Progenitor cell of endocrine pancreas (in vitro differentiated cells): ENCODE results near the gene TMEM169. TPM values are rescaled to one million over a fixed set of nuclear protein-coding genes. Genes with fewer than 3 reads are reported as not detected.
A peak's percentile ranks its signal among the peaks of the same experiment; 100 is the strongest.

Experiments used
- DNase-seq: peaks from one replicate; pipeline ENCODE4 v3.0.0; 2021; ENCODE audit warnings: low spot score; ENCODE audit not compliant: unreplicated experiment
- H3K27ac Mint-ChIP-seq: 2 replicates; pipeline ENCODE4 v1.8.0; 2021; ENCODE audit warnings: mild to moderate bottlenecking, moderate library complexity, mixed read lengths
- H3K27me3 Mint-ChIP-seq: 2 replicates; pipeline ENCODE4 v1.8.0; 2021; ENCODE audit warnings: mixed read lengths
- H3K36me3 Mint-ChIP-seq: 2 replicates; pipeline ENCODE4 v1.8.0; 2022; ENCODE audit warnings: mixed read lengths; ENCODE audit not compliant: insufficient read depth
- H3K4me1 Mint-ChIP-seq: 2 replicates; pipeline ENCODE4 v1.8.0; 2021; ENCODE audit warnings: low read depth, mixed read lengths
- H3K4me3 Mint-ChIP-seq: 2 replicates; pipeline ENCODE4 v1.8.0; 2021; ENCODE audit warnings: low read depth, mild to moderate bottlenecking, moderate library complexity, mixed read lengths
- H3K9me3 Mint-ChIP-seq: 2 replicates; pipeline ENCODE4 v1.8.0; 2021; ENCODE audit warnings: low read depth, mixed read lengths
- total RNA-seq: library from RNA; stranded (reverse); gene quantifications from 2 replicates; pipeline ENCODE4 v1.2.1, GENCODE V29; 2021
- TF ChIP-seq, protein P1 (sequence below): fragments of 200-600 bp; sonication (generic); IDR thresholded peaks from one replicate; pipeline ENCODE4 v1.5.0; 2021; ENCODE audit warnings: antibody characterized with exemption, mild to moderate bottlenecking; ENCODE audit not compliant: unreplicated experiment

TMEM169 gene
- total RNA-seq, 1 donor from 2014 or later: 3.6 TPM

DNA sequence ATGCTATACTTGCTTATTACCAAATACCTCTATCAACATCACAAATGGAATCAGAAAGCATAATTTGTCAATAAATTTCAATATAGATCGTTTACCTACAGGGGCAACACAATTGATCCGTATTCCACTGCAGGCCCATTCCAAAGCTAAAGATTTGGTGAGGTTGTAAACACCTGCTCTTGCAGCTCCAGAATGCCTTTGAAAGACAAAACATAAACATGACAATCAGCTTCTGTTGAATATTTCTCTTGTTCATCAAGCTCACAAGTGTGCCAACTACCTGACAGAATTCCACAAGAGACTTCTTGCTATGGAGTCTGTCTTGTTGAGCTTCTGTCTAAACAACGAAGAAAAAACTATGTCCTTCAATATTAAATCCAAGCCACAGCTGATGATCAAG lies 30.4 kb upstream of the TMEM169 start:
- H3K36me3 Mint-ChIP-seq: peaks cover 9% of the 10 kb centered on the region
- no peaks in the 10 kb centered on the region for H3K27me3 Mint-ChIP-seq
- TF ChIP-seq, protein P1, sequence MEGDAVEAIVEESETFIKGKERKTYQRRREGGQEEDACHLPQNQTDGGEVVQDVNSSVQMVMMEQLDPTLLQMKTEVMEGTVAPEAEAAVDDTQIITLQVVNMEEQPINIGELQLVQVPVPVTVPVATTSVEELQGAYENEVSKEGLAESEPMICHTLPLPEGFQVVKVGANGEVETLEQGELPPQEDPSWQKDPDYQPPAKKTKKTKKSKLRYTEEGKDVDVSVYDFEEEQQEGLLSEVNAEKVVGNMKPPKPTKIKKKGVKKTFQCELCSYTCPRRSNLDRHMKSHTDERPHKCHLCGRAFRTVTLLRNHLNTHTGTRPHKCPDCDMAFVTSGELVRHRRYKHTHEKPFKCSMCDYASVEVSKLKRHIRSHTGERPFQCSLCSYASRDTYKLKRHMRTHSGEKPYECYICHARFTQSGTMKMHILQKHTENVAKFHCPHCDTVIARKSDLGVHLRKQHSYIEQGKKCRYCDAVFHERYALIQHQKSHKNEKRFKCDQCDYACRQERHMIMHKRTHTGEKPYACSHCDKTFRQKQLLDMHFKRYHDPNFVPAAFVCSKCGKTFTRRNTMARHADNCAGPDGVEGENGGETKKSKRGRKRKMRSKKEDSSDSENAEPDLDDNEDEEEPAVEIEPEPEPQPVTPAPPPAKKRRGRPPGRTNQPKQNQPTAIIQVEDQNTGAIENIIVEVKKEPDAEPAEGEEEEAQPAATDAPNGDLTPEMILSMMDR: no peak
- no peak overlapping the region for H3K4me3 Mint-ChIP-seq
- no peaks in the 10 kb centered on the region for H3K4me1 Mint-ChIP-seq
- DNase-seq: no peak
- no peaks in the 10 kb centered on the region for H3K9me3 Mint-ChIP-seq
- H3K27ac Mint-ChIP-seq: no peak overlapping the region

DNA sequence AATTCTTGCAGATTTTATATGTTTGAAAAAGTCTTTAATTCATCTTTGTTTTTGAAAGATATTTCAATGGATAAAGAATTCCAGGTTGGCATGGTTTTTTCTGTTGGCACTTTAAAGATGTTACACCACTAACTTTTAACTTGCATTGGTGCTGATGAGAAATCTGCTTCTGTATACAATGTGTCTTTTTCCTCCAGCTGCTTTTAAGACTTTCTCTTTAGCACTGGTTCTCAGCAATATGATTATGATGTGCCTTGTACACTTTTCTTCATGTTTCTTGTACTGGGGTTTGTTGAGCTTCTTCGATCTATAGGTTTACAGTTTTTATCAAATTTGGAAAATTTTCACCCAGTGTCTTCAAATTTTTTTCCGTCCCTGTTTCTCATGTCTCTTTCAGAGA lies 29.3 kb upstream of the TMEM169 start:
- H3K4me1 Mint-ChIP-seq: peaks cover 1% of the 10 kb centered on the region
- H3K4me3 Mint-ChIP-seq: no peak overlapping the region
- H3K9me3 Mint-ChIP-seq: no peaks in the 10 kb centered on the region
- H3K27ac Mint-ChIP-seq: no peak overlapping the region
- H3K36me3 Mint-ChIP-seq: peaks cover 9% of the 10 kb centered on the region
- H3K27me3 Mint-ChIP-seq: no peaks in the 10 kb centered on the region
- TF ChIP-seq, protein P1: no peak
- no peak for DNase-seq

DNA sequence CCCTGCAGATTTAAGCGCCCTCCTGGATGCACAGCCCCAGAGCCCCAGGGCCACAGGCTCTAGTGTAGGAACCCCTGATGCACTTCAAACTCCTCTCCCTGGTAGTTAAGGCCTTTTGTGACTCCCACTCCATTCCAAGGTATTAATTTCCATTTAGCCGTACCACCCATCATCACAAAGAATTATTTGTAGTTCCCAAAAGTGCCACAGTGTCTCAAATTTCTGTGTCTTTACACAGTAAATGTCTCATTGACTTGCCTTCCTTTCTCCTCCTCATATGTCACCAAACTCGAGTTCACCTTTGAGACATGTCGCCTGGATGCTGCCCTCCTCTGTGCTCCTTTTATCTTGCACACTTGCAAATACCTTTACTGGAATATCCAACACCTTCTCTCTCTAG lies 26.0 kb upstream of the TMEM169 start:
- TF ChIP-seq, protein P1: no peak
- Mint-ChIP-seq H3K4me1 (peaks cover 8% of the 10 kb centered on the region), H3K4me3 (no peak overlapping the region), H3K27ac (no peak overlapping the region), H3K36me3 (peaks cover 7% of the 10 kb centered on the region), H3K27me3 (no peaks in the 10 kb centered on the region), H3K9me3 (no peaks in the 10 kb centered on the region)
- no peak for DNase-seq

DNA sequence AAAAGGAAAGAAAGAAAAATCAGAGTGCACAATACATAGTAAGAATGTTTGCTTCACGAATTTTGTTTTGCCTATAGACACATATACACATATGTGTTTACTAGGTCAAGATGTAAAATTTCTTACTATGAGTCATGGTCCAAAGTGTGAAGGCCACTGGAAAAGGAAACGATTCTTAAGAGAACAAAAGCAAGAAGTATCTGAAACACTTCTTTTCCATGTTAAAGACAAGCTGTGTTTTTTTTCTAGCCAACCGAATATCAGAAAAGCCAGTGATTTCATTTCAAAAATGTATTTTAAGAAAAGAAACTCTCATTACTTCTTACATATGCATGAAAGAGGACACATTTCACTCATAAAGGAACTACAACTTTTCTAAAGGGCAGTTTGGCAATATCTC lies 25.0 kb upstream of the TMEM169 start:
- H3K4me3 Mint-ChIP-seq: no peak overlapping the region
- DNase-seq: no peak
- TF ChIP-seq, protein P1: no peak
- no peaks in the 10 kb centered on the region for H3K9me3 Mint-ChIP-seq
- H3K4me1 Mint-ChIP-seq: peaks cover 8% of the 10 kb centered on the region
- peaks cover 8% of the 10 kb centered on the region for H3K36me3 Mint-ChIP-seq
- no peak overlapping the region for H3K27ac Mint-ChIP-seq
- no peaks in the 10 kb centered on the region for H3K27me3 Mint-ChIP-seq

DNA sequence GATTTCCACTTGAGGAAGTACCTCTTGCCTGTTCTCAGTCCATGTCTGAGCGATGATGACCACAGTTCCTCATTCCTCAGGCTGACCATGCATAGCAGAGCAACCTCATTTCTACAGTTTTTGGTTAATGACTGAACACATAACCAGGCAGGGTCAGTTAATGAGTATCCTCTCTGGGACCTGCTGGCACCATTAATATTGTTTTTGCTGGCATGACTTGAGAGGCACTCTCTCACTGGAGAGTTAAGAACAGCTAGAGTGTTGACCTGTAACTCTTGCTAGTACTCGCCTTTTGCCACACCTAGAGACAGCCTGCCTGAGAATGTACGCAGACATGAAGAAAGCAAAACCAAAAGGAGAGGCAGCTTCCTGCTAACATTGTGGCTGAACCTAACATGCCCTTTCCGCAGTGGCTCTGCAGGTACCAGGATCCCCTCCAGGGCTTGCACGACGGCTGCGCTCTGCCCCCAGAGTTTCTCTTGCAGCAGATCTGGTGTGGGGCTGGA lies 24.0 kb upstream of the TMEM169 start:
- Mint-ChIP-seq H3K27ac (peak overlapping the region; percentile 67), H3K36me3 (peaks cover 6% of the 10 kb centered on the region), H3K27me3 (no peaks in the 10 kb centered on the region), H3K4me3 (no peak overlapping the region), H3K4me1 (peaks cover 8% of the 10 kb centered on the region), H3K9me3 (no peaks in the 10 kb centered on the region)
- TF ChIP-seq, protein P1: no peak
- no peak for DNase-seq
